ENCODE results near the gene ZNF514. TPM values are rescaled to one million over a fixed set of nuclear protein-coding genes. Genes with fewer than 3 reads are reported as not detected.
A peak's percentile ranks its signal among the peaks of the same experiment; 100 is the strongest.

ZNF514 gene
- total and polyA plus RNA-seq, 2 donors (not counting 1 experiment from before 2014, with no cell fraction given), result 15.5 to 37.0 TPM

GRCh38 chr2:95165371-95166064 lies 5.9 kb upstream of the ZNF514 start, which contains the start of gene ZNF2:
Gene ZNF2, plus strand, starts transcription at chr2:95165809. Its CDS starts 10,418 bp downstream, at chr2:95176227.
- intact Hi-C loops (cut with micrococcal nuclease), result loop anchor here (1.0 kb wide), 2 partner anchors 42 to 43 kb away; partner anchors contain the start of gene ZNF892
- H3K9ac ChIP-seq (ENCODE audit: low read length), result peak within 1 kb of the TSS; percentile 82
- ATAC-seq (ENCODE audit: low read depth) (peak; percentile 94), DNase-seq (peak; percentile 96)
- ChIA-PET CTCF (interaction anchor here (1.7 to 2.7 kb wide), 2 partner anchors 39 to 44 kb away, joined by 4 to 14 read pairs; partner anchors contain the start of gene MRPS5), POLR2A (interaction anchor here (1.5 kb wide), 1 partner anchor 44 kb away, joined by 4 read pairs; the partner anchor contains the start of gene MRPS5)
- H3K27ac Mint-ChIP-seq, result peak within 1 kb of the TSS; percentile 98
- WGBS (ENCODE audit: insufficient coverage), result under 1% methylated on average over 56 of the region's 56 CpGs
- peaks cover 11 to 16% of the 10 kb centered on the region in 2 donors for H3K4me1 ChIP-seq (ENCODE audit: control insufficient read depth in 2 of 2, insufficient read depth in 2 of 2, low read length in 2 of 2)
- H3K4me1 Mint-ChIP-seq, result peaks cover 28% of the 10 kb centered on the region
- no peaks in the 10 kb centered on the region for H3K9me3 ChIP-seq (ENCODE audit: control extremely low read depth in 1 of 3, control insufficient read depth in 2 of 3, insufficient read depth in 1 of 3, low read length in 2 of 3)
- H3K79me2 ChIP-seq (ENCODE audit: control insufficient read depth, insufficient read depth, low read length), result peaks cover 41% of the 10 kb centered on the region
- H3K4me3 Mint-ChIP-seq, result peak within 1 kb of the TSS; percentile 97
- H3K27me3 Mint-ChIP-seq, result no peaks in the 10 kb centered on the region
- no peaks in the 10 kb centered on the region for H4K20me1 ChIP-seq (ENCODE audit: control insufficient read depth, insufficient read depth, low read length, poor library complexity, severe bottlenecking)
- peak within 1 kb of the TSS; percentile 91 for H2AFZ ChIP-seq (ENCODE audit: insufficient read depth, low read depth, low read length, poor library complexity, severe bottlenecking)
- no peaks in the 10 kb centered on the region for H3K9me3 Mint-ChIP-seq (ENCODE audit: insufficient read depth)
- H3K27me3 ChIP-seq (replicated peaks in 1 of 4; ENCODE audit: control extremely low read depth in 1 of 4, control insufficient read depth in 3 of 4, insufficient read depth in 4 of 4, low read length in 3 of 4), result no peaks in the 10 kb centered on the region
- TF ChIP-seq CTCF (IDR thresholded peaks at IDR 0.05) (no peak), EZH2 (IDR thresholded peaks at IDR 0.05; ENCODE audit: borderline replicate concordance, insufficient read depth, low read depth, low read length, poor library complexity, severe bottlenecking) (no peak)
- no peaks in the 10 kb centered on the region for H3K36me3 ChIP-seq (replicated peaks in 1 of 2; ENCODE audit: control extremely low read depth in 1 of 2, control insufficient read depth in 1 of 2, extremely low read depth in 1 of 2, insufficient read depth in 2 of 2, low read length in 1 of 2)
- peak within 1 kb of the TSS; percentile 70 to 96 (median 94) for H3K4me3 ChIP-seq (ENCODE audit: control extremely low read depth in 1 of 5, extremely low read depth in 1 of 5, insufficient read depth in 1 of 5, low read depth in 2 of 5, low read length in 4 of 5)
- H3K27ac ChIP-seq (ENCODE audit: low read length in 2 of 2), result peak within 1 kb of the TSS; percentile 80 to 91
- H3K4me2 ChIP-seq (replicated peaks; ENCODE audit: low read depth, low read length, poor library complexity, severe bottlenecking), result peak within 1 kb of the TSS; percentile 90

- H3K27ac ChIP-seq (ENCODE audit: low read length in 2 of 2), result peak overlapping the region; percentile 80 to 91
- H3K79me2 ChIP-seq (ENCODE audit: control insufficient read depth, insufficient read depth, low read length), result peaks cover 41% of the 10 kb centered on the region
- no peaks in the 10 kb centered on the region for H3K27me3 ChIP-seq (replicated peaks in 1 of 4; ENCODE audit: control extremely low read depth in 1 of 4, control insufficient read depth in 3 of 4, insufficient read depth in 4 of 4, low read length in 3 of 4)
- H3K9me3 ChIP-seq (ENCODE audit: control extremely low read depth in 1 of 3, control insufficient read depth in 2 of 3, insufficient read depth in 1 of 3, low read length in 2 of 3), result no peaks in the 10 kb centered on the region
- peak overlapping the region; percentile 98 for H3K27ac Mint-ChIP-seq
- H3K4me1 Mint-ChIP-seq, result peaks cover 33% of the 10 kb centered on the region
- H3K4me3 ChIP-seq (ENCODE audit: control extremely low read depth in 1 of 5, extremely low read depth in 1 of 5, insufficient read depth in 1 of 5, low read depth in 2 of 5, low read length in 4 of 5), result peak overlapping the region; percentile 70 to 96 (median 94)
- peak overlapping the region; percentile 90 for H3K4me2 ChIP-seq (replicated peaks; ENCODE audit: low read depth, low read length, poor library complexity, severe bottlenecking)
- no peaks in the 10 kb centered on the region for H3K27me3 Mint-ChIP-seq
- DNase-seq (no peak), ATAC-seq (ENCODE audit: low read depth) (peak; percentile 5)
- H3K9me3 Mint-ChIP-seq (ENCODE audit: insufficient read depth), result no peaks in the 10 kb centered on the region
- H2AFZ ChIP-seq (ENCODE audit: insufficient read depth, low read depth, low read length, poor library complexity, severe bottlenecking), result peak overlapping the region; percentile 91
- POLR2A ChIA-PET, result interaction anchor here (1.5 kb wide), 1 partner anchor 44 kb away, joined by 4 read pairs; the partner anchor contains the start of gene MRPS5
- no peaks in the 10 kb centered on the region for H4K20me1 ChIP-seq (ENCODE audit: control insufficient read depth, insufficient read depth, low read length, poor library complexity, severe bottlenecking)
- H3K36me3 ChIP-seq (replicated peaks in 1 of 2; ENCODE audit: control extremely low read depth in 1 of 2, control insufficient read depth in 1 of 2, extremely low read depth in 1 of 2, insufficient read depth in 2 of 2, low read length in 1 of 2), result no peaks in the 10 kb centered on the region
- H3K4me1 ChIP-seq (ENCODE audit: control insufficient read depth in 2 of 2, insufficient read depth in 2 of 2, low read length in 2 of 2), result peaks cover 11 to 19% of the 10 kb centered on the region in 2 donors
- no peak for TF ChIP-seq CTCF (IDR thresholded peaks at IDR 0.05)
- TF ChIP-seq EZH2 (IDR thresholded peaks at IDR 0.05; ENCODE audit: borderline replicate concordance, insufficient read depth, low read depth, low read length, poor library complexity, severe bottlenecking), result no peak
- peak overlapping the region; percentile 82 for H3K9ac ChIP-seq (ENCODE audit: low read length)
- intact Hi-C loops (cut with micrococcal nuclease), result loop anchor here (1.0 kb wide), 2 partner anchors 42 to 43 kb away; partner anchors contain the start of gene ZNF892
- CTCF ChIA-PET, result interaction anchor here (1.7 to 2.7 kb wide), 2 partner anchors 38 to 43 kb away, joined by 4 to 14 read pairs; partner anchors contain the start of gene MRPS5
- 2% methylated on average over 8 of the region's 9 CpGs for WGBS (ENCODE audit: insufficient coverage)
- peak overlapping the region; percentile 97 for H3K4me3 Mint-ChIP-seq
Observed at GRCh38 chr2:95165030-95165370, 5.4 kb upstream of the ZNF514 start.
